GM21717 (cell line): ENCODE data around the gene DMRTB1.

Experiments used
- ATAC-seq: cut with Tn5 transposase; IDR thresholded peaks from one replicate; pipeline ENCODE4 v1.9.1; 2021; ENCODE audit warnings: mild to moderate bottlenecking, moderate library complexity; ENCODE audit not compliant: unreplicated experiment

Gene DMRTB1

DNA sequence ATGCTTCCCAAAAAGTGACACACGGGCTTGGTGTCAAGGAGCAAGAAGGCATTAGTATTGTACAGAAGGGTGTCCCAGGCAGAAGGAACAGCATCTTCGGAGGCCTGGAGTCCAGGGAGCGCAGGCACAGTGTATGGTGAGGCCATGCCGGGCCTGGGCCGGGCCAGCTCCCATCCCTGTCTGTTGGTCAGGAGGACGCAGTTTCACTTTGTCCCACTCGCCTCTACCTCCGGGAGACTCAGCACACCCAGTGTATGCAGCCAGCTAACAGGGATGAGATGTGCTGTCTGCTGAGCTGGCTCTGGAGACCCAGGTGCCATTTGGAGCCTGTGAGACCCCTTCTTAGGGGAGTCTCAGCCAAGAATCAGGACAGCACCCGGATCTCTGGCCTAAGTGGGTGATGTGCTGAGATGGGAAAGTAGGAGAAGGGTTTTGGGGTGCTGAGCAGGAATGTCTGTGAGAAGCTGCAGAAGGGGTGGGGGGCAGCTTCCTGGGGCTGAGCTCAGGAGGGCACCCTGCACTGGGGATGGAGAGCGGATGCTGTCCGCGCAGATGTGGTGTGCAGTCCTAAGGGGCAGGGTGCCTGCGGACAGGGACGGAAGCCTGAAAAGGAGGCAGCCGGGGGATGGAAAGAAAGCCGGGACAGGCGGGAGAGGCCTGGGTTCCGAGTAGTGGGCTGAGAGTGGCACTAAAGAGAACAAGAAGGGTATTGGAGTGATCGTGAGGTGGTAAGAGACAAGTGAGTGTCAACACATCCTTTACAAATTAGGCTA is 25.7 kb downstream of the DMRTB1 start:
- ATAC-seq: no peak

DNA sequence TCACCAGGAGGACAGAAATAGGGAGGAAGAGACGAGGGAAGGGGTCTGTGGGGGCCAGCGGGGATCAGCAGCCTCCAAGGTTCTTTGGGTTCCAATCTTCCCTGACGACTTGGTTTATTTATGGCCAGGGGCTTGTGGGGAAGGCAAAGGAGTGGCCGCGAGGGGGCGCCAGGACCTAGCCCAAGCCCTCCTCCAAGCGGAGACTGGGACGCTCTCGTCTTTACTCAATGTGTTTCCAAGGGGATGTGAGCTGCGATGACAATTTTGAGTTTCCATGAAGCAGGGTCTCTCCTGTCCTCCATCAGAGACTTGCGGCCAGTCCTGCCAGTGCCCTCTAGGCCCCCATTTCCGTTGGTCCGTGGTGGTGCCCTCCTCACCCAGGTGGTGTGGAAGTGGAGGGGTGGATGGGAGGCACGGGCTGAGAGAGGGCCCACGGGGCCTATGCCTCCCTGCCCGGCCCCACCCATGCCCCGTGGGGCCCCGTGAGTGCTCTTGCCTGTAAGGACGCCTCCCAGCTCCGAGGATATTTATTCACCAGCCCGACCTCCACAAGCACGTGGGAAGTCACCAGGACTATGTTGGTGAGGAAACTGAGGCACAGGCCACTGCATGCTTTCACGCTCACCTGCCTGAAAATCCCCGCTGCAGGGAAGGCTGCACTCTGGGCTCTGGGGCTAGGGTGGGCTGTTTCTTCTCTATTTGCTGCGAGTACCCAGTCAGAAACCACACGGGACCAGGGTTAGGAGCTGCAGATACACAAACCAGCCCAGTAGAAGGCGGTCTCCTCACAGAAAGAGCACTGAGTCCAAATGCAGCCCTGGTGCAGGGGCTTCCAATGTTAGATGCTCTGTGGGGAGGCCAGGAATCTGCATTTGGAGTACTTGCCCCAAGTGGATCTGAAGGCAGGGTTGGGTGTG is 26.5 kb downstream of the DMRTB1 start:
- no peak for ATAC-seq

GRCh38 chr1:53486395-53487026 is 27.3 kb downstream of the DMRTB1 start:
- no peak for ATAC-seq

- ATAC-seq: no peak
Observed at GRCh38 chr1:53490351-53490750, 31.2 kb downstream of the DMRTB1 start.

GRCh38 chr1:53495633-53496345 is 36.6 kb downstream of the DMRTB1 start:
- ATAC-seq: no peak

- no peak for ATAC-seq
Observed at GRCh38 chr1:53498555-53499131, 39.4 kb downstream of the DMRTB1 start.

DNA sequence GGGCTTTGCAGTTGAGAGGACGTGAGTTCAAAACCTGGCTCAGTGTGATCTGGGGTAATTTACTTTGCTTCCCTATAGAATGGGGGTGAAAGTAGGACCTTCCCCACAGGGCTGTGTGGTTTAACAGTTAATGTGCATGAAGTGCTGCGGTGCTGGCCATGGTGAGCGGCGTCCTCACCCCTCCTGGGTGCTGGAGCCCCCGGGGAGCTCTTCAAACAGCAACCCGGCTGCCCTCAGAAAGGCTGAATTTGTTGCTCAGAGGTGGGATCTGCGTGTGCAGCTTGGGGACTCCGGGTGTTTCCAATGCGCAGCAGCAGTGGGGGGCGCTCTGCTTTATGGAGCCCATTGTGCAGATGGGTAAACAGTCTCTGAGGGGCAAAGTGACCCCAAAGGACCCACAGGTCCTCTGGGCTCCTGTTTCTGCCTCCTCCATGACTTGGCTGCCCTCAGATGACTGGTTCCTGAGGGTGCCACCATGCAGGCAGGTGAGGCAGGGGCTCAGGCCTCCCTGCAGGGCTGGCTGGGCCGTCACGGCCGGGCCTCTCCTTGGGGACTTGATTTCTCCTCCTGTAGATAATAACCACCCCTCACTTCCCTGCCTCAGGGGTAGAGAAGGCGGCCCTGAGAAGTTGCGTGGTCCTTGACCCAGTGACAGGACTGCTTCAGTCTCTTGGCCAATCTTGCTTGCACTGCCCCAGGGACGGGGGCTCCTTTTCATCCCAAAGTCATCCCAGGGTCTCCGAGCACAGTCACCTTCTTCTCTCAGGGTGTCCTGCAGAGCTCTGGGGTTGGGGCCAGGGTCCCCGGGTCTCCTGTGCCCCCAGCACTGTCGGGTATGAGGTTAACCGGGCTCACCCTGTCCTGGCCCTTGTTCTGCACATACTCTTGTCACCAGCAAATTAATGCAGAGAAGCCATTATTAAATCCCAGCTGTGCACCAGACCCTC is 40.3 kb downstream of the DMRTB1 start:
- no peak for ATAC-seq

- ATAC-seq: no peak
Observed at GRCh38 chr1:53500204-53501064, 41.2 kb downstream of the DMRTB1 start.

DNA sequence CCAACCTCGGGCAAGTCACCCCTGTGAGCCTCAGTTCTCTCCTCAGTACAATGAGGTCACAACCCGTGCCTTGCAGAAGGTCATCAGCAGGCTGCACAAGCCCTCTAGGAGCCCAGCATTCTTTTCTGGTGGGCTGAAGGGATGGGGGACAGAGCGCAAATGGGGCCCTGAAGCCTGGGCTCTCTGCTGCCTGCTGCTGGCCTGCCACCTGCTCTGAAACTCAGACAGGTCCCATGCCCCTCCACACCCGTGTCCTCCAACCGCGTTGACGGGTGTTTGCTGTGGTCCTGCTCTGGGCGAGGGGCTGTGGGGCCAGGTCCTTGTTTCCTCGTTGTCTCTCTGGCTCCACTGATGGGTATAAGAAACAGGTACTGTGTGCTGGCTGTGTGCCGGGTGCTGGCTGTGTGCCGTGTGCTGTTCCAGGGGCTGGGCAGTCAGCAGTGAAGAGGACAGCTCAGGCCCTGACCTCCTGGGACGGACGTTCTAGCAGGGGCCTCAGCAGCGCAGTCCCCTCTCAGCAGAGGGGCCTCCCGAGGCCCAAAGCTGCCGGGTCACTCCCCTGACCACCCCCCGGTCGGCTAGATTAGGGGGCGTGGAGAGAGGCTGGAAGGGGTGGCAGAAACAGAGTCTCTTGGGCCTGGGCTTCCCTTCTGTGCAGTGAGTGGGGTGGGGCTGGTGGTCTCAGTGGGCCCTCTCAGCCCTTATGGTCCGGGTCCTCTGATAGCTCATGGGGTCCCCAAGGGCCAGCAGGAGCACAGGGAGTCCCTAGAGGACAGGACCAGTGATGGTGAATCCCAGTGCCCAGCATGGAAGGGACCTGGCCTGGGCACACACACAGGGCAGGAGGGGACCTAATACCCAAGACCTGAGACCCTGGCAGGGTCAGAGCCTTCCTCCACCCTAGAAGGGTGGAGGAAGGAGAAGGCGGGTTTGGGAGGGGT is 42.1 kb downstream of the DMRTB1 start:
- ATAC-seq: no peak

- no peak for ATAC-seq
Observed at GRCh38 chr1:53502641-53503432, 43.6 kb downstream of the DMRTB1 start.

DNA sequence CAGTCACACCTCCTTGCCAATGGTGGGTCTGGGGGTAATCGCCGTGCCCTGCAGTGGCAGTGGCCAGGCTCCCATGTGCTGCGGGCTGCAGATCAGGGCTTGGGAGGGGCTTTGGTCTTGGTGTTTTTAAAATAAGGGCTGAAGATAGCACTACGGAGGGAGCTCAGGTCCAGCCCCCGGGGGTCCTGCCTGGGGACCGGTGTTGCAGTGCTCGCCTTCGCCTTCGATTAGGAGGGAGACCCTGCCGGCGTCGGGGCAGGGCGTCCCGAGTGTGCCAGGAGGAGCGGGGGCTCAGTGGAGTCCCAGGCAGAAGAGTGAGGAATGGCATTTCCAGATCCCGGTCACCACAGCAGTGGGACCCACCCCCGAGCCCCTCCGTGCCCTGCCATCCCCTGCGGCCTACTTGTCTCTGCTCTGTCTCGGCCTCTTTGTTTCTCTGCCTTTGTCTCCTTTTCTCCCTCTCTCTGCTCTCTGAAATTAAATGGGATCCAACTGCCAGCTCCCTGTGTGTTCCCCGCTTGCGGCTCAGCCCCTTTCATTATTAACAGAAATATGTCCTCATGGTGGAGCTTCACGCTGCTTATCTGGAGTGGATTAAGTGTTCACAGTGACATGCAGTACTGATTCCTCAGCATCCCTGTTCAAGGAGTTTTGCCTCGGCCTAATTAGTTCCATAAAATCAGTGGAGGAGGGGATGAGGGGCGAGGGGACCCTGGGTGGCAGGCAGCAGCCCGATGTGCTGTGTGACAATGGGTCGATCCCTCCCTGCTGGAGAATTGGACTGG is 44.4 kb downstream of the DMRTB1 start:
- no peak for ATAC-seq

DNA sequence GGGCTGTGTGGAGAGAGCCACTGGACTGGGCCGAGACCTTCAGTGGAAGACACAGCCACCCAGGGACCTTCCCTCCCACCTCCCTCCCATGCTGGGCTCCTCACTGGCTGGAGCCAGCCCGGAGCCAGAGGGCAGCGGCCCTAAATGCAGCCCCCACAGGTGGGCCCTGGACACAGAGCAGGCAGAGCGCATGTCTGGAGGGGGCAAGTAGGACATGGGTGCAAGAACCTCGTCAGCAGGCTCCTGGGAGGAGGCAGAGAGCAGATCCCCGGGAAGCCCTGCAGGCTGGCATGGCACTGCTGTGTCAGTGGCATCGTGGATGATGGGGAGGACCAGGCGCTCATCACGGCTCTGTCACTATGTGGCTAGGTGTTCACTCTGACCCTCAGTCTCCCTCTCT is 45.7 kb downstream of the DMRTB1 start:
- no peak for ATAC-seq

GRCh38 chr1:53505401-53505800 is 46.2 kb downstream of the DMRTB1 start:
- no peak for ATAC-seq

DNA sequence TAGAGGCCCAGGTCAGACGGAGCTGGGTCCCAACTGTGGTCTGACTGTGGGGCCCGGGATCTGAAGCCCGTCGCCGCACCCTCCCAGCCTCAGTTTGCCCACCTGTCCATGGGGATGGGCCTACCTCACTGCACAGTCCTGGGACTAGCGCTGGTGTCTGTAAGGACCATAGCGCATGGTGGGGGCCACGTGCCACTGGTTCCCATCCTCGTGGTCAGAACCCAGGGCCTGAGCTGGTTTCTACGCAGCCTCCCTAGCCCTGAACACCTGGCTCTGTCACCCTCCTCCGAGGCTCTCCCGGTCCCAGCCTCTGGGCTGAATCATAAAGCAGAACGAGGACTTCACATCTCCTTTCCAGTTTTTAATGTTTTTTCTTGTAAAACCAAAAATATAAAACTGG is 46.7 kb downstream of the DMRTB1 start:
- ATAC-seq: no peak

DNA sequence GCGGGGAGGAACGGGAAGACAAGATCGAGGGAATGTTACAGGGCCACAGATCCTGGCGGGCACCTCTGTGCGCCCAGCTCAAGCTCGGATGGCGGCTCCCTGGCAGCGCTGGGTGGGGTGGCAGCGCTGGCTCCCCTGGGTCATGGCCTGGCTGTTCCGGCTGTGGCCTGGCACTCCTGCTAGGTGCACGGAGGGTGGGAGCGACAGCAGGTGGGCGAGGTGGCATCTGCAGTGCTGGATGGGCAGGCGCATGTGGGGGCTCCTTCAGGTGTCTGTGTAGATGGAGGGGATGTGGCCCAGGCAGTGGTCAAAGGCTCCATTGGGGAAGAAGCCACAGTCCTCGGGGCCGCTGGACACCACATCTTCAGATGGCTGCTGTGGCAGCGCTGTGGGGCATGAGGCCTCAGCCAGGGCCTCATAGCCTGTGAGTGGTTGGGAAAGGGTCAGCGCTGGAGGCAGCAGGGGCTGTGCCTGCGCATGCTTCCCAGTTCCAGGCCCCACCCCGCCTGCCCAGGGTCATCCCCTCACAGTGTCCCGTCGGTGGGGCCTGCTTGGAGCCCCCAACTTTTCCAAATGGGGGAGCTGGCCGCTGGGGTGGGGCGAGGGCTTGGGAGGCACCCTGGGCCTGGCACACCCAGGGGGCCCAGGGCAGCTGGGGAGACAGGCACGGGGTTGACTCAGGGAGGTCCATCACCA is 47.3 kb downstream of the DMRTB1 start:
- no peak for ATAC-seq
